ENCODE measurements around the gene ABHD16B.

- TF ChIP-seq EZH2 (IDR thresholded peaks at IDR 0.05; ENCODE audit: insufficient read depth, poor library complexity, severe bottlenecking) (no peak), EZH2phosphoT487 (IDR thresholded peaks at IDR 0.05; ENCODE audit: insufficient read depth, low read depth) (no peak)
These were observed 29.2 kb upstream of the ABHD16B start for GRCh38 chr20:63831993-63832686.

All from GM23248 (cell line).